Left ventricle myocardium inferior (tissue), 1 donor: ENCODE results near the gene SMYD3. TPM values are rescaled to one million over a fixed set of nuclear protein-coding genes. Genes with fewer than 3 reads are reported as not detected.

ENCODE experiments used
- DNase-seq: peaks from one replicate; pipeline ENCODE4 v3.0.0-alpha.2; 2020
- H3K27ac ChIP-seq: fragments of 200-600 bp; replicated peaks from 2 replicates; pipeline ENCODE4 v1.8.0; 2021
- H3K27me3 ChIP-seq: fragments of 200-600 bp; 2 replicates; pipeline ENCODE4 v1.8.0; 2021; ENCODE audit warnings: low read depth
- H3K36me3 ChIP-seq: fragments of 200-600 bp; 2 replicates; pipeline ENCODE4 v1.8.0; 2021
- H3K4me1 ChIP-seq: fragments of 200-600 bp; 2 replicates; pipeline ENCODE4 v1.8.0; 2021
- H3K4me3 ChIP-seq: fragments of 200-600 bp; 2 replicates; pipeline ENCODE4 v1.8.0; 2021; ENCODE audit warnings: mild to moderate bottlenecking, moderate library complexity
- H3K9me3 ChIP-seq: fragments of 200-600 bp; replicated peaks from 2 replicates; pipeline ENCODE4 v1.8.0; 2021
- CTCF ChIP-seq: fragments of 200-600 bp; IDR thresholded peaks from 2 replicates; pipeline ENCODE4 v1.8.0; 2021; ENCODE audit warnings: antibody characterized with exemption, mild to moderate bottlenecking, borderline replicate concordance
- intact Hi-C: fragments of 100-400 bp; cut with micrococcal nuclease; formaldehyde crosslinking; loops from one replicate; pipeline ENCODE4 v1.11.0; 2022
- total RNA-seq: library from RNA; stranded (reverse); fragmentation: NEBNext Ultra II Directional; extraction: Animal tissue kit (Norgen Biotek cat#: 25700); gene quantifications from one replicate; pipeline ENCODE4 v1.2.1, GENCODE V29; 2021
- donor health status: DM: no; HTN: yes; CAD: no; lungs with severe emphysema.

SMYD3 gene
- total RNA-seq, 1 donor from 2014 or later, result 9.9 TPM

DNA sequence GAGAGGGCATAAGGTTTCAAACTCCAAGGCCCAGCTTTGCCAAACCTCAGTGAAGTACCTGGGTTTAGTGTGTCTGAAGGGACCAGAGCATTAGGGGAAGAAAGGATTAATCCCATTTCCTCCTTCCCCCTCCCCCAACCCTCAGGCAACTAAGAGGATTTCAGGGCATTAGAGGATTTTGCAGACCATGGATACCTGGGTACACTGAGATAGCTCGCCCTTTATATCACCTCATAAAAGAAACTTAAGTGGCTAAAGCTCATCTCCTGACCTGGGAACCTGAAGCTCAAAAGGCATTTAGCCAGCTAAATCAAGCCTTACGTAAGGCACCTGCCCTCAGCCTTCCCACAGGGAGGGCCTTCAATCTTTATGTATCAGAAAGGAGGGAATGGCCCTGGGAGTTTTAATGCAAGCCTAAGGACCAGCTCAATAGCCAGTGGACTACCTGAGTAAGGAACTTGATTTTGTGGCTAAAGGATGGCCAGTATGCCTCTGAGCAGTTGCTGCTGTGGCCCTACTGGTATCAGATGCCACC lies 26.4 kb upstream of the SMYD3 start:
- peaks cover 12% of the 10 kb centered on the region for H3K9me3 ChIP-seq
- no peaks in the 10 kb centered on the region for H3K4me1 ChIP-seq
- H3K27me3 ChIP-seq, result no peaks in the 10 kb centered on the region
- H3K4me3 ChIP-seq, result no peak overlapping the region
- TF ChIP-seq CTCF, result no peak
- intact Hi-C loops, result no loop called here
- no peak overlapping the region for H3K27ac ChIP-seq
- no peak for DNase-seq
- no peaks in the 10 kb centered on the region for H3K36me3 ChIP-seq

GRCh38 chr1:246532519-246532918 lies 25.4 kb upstream of the SMYD3 start:
- intact Hi-C loops, result no loop called here
- no peaks in the 10 kb centered on the region for H3K36me3 ChIP-seq
- H3K27ac ChIP-seq, result no peak overlapping the region
- DNase-seq, result no peak
- no peak for TF ChIP-seq CTCF
- peaks cover 12% of the 10 kb centered on the region for H3K9me3 ChIP-seq
- no peaks in the 10 kb centered on the region for H3K4me1 ChIP-seq
- no peaks in the 10 kb centered on the region for H3K27me3 ChIP-seq
- H3K4me3 ChIP-seq, result no peak overlapping the region

GRCh38 chr1:246530482-246530881 lies 23.4 kb upstream of the SMYD3 start:
- intact Hi-C loops, result no loop called here
- Histone ChIP-seq H3K27ac (no peak overlapping the region), H3K4me3 (no peak overlapping the region), H3K36me3 (no peaks in the 10 kb centered on the region), H3K9me3 (peaks cover 12% of the 10 kb centered on the region), H3K27me3 (no peaks in the 10 kb centered on the region), H3K4me1 (no peaks in the 10 kb centered on the region)
- no peak for TF ChIP-seq CTCF
- DNase-seq, result no peak

DNA sequence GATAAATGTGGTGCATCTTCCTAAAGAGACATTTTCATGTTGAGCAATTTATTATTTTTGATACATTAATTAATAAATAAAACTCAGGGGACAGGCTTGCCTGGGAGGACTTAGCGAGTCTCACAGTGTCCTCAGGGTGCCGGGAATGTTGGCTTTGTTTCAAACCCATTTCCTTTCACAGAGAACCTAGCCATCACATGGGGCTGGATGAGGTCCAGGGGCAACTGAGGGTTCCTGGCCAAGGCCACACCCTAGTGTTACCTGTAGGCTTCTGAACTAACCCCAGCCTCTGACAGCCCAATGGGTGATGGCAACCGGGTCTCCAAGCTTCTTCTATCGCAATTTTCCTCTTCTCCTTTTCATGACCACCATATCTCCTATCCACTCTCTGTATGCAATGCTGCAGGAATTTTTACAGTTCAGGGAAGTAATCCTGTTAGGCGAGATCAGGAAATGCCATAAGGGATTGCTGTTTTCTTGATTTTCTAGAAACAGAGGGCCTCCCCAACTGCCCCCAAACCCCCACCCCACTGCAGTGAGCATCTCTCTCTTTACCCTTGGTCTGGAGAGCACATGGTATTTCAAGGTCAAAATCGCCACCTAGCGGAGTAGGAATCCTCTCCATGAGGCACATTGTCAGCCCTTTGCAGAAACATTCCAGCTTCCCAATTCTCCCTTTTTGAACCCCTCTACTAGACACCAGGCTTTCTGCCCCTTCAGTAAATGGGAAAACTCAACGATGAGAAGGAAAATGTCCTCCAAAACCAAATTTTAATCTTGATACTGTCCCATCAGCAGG lies 22.1 kb upstream of the SMYD3 start:
- no peak for DNase-seq
- H3K9me3 ChIP-seq, result peaks cover 12% of the 10 kb centered on the region
- no peak overlapping the region for H3K4me3 ChIP-seq
- intact Hi-C loops, result no loop called here
- H3K36me3 ChIP-seq, result no peaks in the 10 kb centered on the region
- no peak overlapping the region for H3K27ac ChIP-seq
- TF ChIP-seq CTCF, result no peak
- no peaks in the 10 kb centered on the region for H3K4me1 ChIP-seq
- H3K27me3 ChIP-seq, result no peaks in the 10 kb centered on the region

- Histone ChIP-seq H3K9me3 (peaks cover 12% of the 10 kb centered on the region), H3K36me3 (no peaks in the 10 kb centered on the region), H3K4me3 (no peak overlapping the region), H3K27ac (no peak overlapping the region), H3K4me1 (no peaks in the 10 kb centered on the region), H3K27me3 (no peaks in the 10 kb centered on the region)
- no peak for TF ChIP-seq CTCF
- intact Hi-C loops, result no loop called here
- DNase-seq, result no peak
Measured at GRCh38 chr1:246527402-246528088, 20.5 kb upstream of the SMYD3 start.
